Measurements from ENCODE around the gene CLTB.

GRCh38 chr5:176379881-176380280 is 36.5 kb downstream of the CLTB start:
- TF ChIP-seq CTCF (conservative IDR thresholded peaks at IDR 0.05; ENCODE audit: low read depth, low read length) (no peak), EZH2phosphoT487 (IDR thresholded peaks at IDR 0.05; ENCODE audit: borderline replicate concordance, low read length) (no peak)
